ENCODE results near the gene ALKBH3.

Gene ALKBH3

DNA sequence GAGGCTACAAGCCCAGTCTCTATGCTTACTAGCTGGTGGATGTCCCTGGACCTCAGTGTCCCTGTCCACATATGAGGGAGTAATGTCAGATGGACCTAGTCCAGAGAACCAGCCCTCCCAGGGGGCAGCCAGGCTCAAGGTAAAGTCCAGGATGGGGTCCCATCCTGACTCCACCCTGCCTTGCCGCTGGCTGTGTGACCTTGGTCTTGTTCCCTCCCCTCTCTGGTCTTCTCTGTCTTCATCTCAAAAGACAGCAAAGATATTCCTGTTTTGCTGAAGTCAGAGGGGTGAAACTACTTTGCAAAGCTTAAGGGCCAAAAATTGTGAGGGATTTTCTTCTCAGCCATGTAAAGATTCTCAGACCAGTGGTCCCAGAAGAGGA lies 52.6 kb downstream of the ALKBH3 start:
- H3K79me1 ChIP-seq (replicated peaks; ENCODE audit: low read length, poor library complexity, severe bottlenecking) = no peaks in the 10 kb centered on the region
- H3K36me3 ChIP-seq (ENCODE audit: control insufficient read depth in 1 of 2, insufficient read depth in 2 of 2, low read depth in 1 of 2, low read length in 2 of 2) = no peaks in the 10 kb centered on the region
- 100% methylated on average over 1 of the region's 1 CpG for WGBS
- H3K4me3 ChIP-seq (ENCODE audit: insufficient read depth in 1 of 2, low read depth in 1 of 2, low read length in 2 of 2) = peak overlapping the region in 1 of 2 experiments; percentile 59
- H2AFZ ChIP-seq (ENCODE audit: low read depth, low read length) = no peak overlapping the region
- peaks cover 13% of the 10 kb centered on the region for H3K4me1 ChIP-seq (ENCODE audit: control insufficient read depth, insufficient read depth, low read depth, low read length)
- no peak overlapping the region for H2AK5ac ChIP-seq (ENCODE audit: low read length, severe bottlenecking)
- peak overlapping the region; percentile 24 to 44 for H3K4ac ChIP-seq (ENCODE audit: low read depth in 1 of 2, low read length in 2 of 2)
- no peak overlapping the region for H2BK15ac ChIP-seq (ENCODE audit: low read depth, poor library complexity, severe bottlenecking)
- H3K9me3 ChIP-seq (ENCODE audit: control insufficient read depth, low read length) = no peaks in the 10 kb centered on the region
- no peak overlapping the region for H3K14ac ChIP-seq (ENCODE audit: low read length in 2 of 2)
- no peak overlapping the region for H4K8ac ChIP-seq (ENCODE audit: low read length)
- peak overlapping the region; percentile 63 for H3K9ac ChIP-seq (ENCODE audit: low read length)
- no peak overlapping the region for H3K27ac ChIP-seq (ENCODE audit: low read length, poor library complexity, severe bottlenecking)
- no peak overlapping the region for H3K4me2 ChIP-seq (ENCODE audit: low read length, poor library complexity, severe bottlenecking)
- peak overlapping the region in 1 of 2 experiments; percentile 16 for H3K18ac ChIP-seq (ENCODE audit: low read depth in 1 of 2, low read length in 2 of 2)
- H3K27me3 ChIP-seq (ENCODE audit: control insufficient read depth in 1 of 2, insufficient read depth in 1 of 2, low read length in 2 of 2) = peaks cover 0 to 44% of the 10 kb centered on the region in 2 experiments
- H2BK5ac ChIP-seq (ENCODE audit: low read depth, low read length, poor library complexity, severe bottlenecking) = no peak overlapping the region
- peak overlapping the region in 1 of 2 experiments; percentile 95 for H2BK12ac ChIP-seq (ENCODE audit: low read length in 2 of 2)
- peak overlapping the region; percentile 11 for H2BK120ac ChIP-seq (ENCODE audit: low read depth, low read length)
- no peak for DNase-seq
- H4K91ac ChIP-seq (ENCODE audit: low read length) = no peak overlapping the region
- H3K23ac ChIP-seq (ENCODE audit: low read length in 2 of 2) = no peak overlapping the region

DNA sequence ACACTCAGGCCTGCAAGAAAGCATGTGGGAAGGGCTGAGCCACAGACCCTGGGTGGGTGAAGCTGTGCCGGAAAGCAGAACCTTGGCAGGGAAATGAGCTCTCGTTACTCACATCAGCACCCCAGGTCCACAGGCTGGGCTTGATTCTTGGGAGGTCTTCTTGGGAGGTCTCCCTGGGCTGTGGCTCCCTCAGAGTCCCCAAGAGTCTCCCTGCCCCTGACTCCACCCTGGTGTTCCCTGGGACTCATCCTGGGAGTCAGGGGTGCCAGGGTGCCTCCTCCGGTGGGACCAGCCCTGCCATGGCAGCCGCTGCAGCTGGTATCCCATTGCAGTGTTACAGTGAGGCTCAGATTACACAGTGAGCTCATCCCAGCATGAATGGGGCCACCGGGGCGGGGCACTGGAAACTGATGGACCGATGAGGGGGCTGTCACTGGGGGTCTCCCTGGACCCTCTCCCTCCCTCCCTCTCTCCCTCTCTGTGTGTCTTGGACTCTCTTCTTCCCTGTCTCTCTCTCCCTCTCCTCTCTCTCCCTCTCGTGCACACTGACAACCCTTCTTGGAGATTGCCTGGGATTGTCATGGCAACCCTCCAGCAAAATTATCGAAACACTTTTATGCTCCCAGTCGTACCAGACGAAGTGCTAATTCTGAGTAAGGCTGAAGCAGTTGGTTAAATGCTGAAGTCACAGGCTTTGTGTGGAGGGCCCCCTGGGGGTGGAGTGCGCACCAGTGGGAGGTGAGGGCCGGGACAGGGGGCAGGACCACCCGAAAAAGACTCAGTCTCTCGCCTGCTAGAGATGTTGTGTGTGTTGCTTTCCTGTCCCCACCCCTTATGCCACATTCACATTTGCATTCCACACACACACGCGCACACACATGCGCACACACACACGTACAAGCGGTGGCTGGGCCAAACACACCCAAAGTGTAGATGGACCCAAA lies 53.2 kb downstream of the ALKBH3 start:
- 74% methylated on average over 16 of the region's 20 CpGs for WGBS
- DNase-seq = no peak
- no peak overlapping the region for H3K4me2 ChIP-seq (ENCODE audit: low read length, poor library complexity, severe bottlenecking)

DNA sequence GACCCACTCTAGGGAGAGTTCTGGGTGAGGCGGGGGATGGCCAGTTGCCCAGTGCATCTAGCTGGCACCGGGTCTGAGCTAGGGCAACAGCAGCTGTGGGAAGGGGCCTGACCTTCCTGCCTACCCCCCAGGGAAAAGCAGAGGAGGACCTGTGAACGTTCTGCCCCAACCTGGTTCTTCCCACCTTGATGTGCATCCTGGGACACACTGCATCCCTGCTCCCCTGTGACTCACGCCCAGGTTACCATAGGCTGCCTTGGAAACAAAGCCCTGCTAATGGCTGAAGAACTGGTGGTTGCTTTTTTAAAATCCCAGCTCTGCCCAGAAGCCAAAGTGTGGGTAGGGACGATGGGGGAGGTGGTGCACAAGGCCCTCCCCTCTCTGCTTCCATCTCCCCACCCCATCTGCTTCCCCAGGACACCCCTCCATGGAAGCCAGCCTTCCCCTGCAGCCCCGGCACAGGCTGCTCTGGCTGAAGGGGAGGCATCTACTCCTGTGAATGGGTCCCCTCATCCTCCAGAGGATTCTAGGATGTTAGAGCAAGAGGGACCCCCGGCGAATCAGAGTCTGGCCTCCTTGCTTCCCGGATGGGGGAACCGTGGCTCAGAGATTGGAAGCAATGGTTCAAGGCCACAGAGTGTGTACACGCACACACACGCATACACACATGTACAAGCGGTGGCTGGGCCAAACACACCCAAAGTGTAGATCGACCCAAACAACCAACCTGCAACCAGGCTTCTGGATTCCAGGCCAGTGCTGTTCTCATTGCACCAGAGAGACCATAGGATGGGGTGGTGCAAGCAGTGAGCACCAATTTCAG lies 54.2 kb downstream of the ALKBH3 start:
- Histone ChIP-seq H2BK15ac (ENCODE audit: low read depth, poor library complexity, severe bottlenecking) (no peak overlapping the region), H3K4me1 (ENCODE audit: control insufficient read depth, insufficient read depth, low read depth, low read length) (peaks cover 13% of the 10 kb centered on the region), H2BK120ac (ENCODE audit: low read depth, low read length) (no peak overlapping the region), H2BK5ac (ENCODE audit: low read depth, low read length, poor library complexity, severe bottlenecking) (no peak overlapping the region), H3K27ac (ENCODE audit: low read length, poor library complexity, severe bottlenecking) (no peak overlapping the region), H2AK5ac (ENCODE audit: low read length, severe bottlenecking) (no peak overlapping the region), H3K14ac (ENCODE audit: low read length in 2 of 2) (peak overlapping the region in 1 of 2 experiments; percentile 91), H3K4ac (ENCODE audit: low read depth in 1 of 2, low read length in 2 of 2) (peak overlapping the region; percentile 27 to 42), H3K9me3 (ENCODE audit: control insufficient read depth, low read length) (no peaks in the 10 kb centered on the region), H4K91ac (ENCODE audit: low read length) (peak overlapping the region; percentile 62), H3K4me3 (ENCODE audit: insufficient read depth in 1 of 2, low read depth in 1 of 2, low read length in 2 of 2) (no peak overlapping the region), H3K9ac (ENCODE audit: low read length) (no peak overlapping the region), H3K23ac (ENCODE audit: low read length in 2 of 2) (no peak overlapping the region), H2AFZ (ENCODE audit: low read depth, low read length) (no peak overlapping the region), H3K4me2 (ENCODE audit: low read length, poor library complexity, severe bottlenecking) (no peak overlapping the region), H3K79me1 (replicated peaks; ENCODE audit: low read length, poor library complexity, severe bottlenecking) (no peaks in the 10 kb centered on the region), H3K27me3 (ENCODE audit: control insufficient read depth in 1 of 2, insufficient read depth in 1 of 2, low read length in 2 of 2) (peaks cover 0 to 42% of the 10 kb centered on the region in 2 experiments), H3K36me3 (ENCODE audit: control insufficient read depth in 1 of 2, insufficient read depth in 2 of 2, low read depth in 1 of 2, low read length in 2 of 2) (no peaks in the 10 kb centered on the region), H2BK12ac (ENCODE audit: low read length in 2 of 2) (peak overlapping the region; percentile 29 to 71), H3K18ac (ENCODE audit: low read depth in 1 of 2, low read length in 2 of 2) (peak overlapping the region in 1 of 2 experiments; percentile 77), H4K8ac (ENCODE audit: low read length) (peak overlapping the region; percentile 27)
- WGBS = 88% methylated on average over 13 of the region's 14 CpGs
- DNase-seq = no peak

More for the DNA sequence above, 53.2 kb downstream of the ALKBH3 start:
- H2BK5ac ChIP-seq (ENCODE audit: low read depth, low read length, poor library complexity, severe bottlenecking) = no peak overlapping the region
- peak overlapping the region in 1 of 2 experiments; percentile 95 for H2BK12ac ChIP-seq (ENCODE audit: low read length in 2 of 2)
- peaks cover 0 to 41% of the 10 kb centered on the region in 2 experiments for H3K27me3 ChIP-seq (ENCODE audit: control insufficient read depth in 1 of 2, insufficient read depth in 1 of 2, low read length in 2 of 2)
- no peaks in the 10 kb centered on the region for H3K36me3 ChIP-seq (ENCODE audit: control insufficient read depth in 1 of 2, insufficient read depth in 2 of 2, low read depth in 1 of 2, low read length in 2 of 2)
- H3K9ac ChIP-seq (ENCODE audit: low read length) = peak overlapping the region; percentile 63
- H3K27ac ChIP-seq (ENCODE audit: low read length, poor library complexity, severe bottlenecking) = no peak overlapping the region
- H3K18ac ChIP-seq (ENCODE audit: low read depth in 1 of 2, low read length in 2 of 2) = peak overlapping the region in 1 of 2 experiments; percentile 16
- peak overlapping the region; percentile 11 for H2BK120ac ChIP-seq (ENCODE audit: low read depth, low read length)
- H3K4me3 ChIP-seq (ENCODE audit: insufficient read depth in 1 of 2, low read depth in 1 of 2, low read length in 2 of 2) = peak overlapping the region in 1 of 2 experiments; percentile 59
- peak overlapping the region; percentile 44 for H2AFZ ChIP-seq (ENCODE audit: low read depth, low read length)
- H4K91ac ChIP-seq (ENCODE audit: low read length) = peak overlapping the region; percentile 74
- peak overlapping the region; percentile 27 for H4K8ac ChIP-seq (ENCODE audit: low read length)
- peaks cover 13% of the 10 kb centered on the region for H3K4me1 ChIP-seq (ENCODE audit: control insufficient read depth, insufficient read depth, low read depth, low read length)
- H3K23ac ChIP-seq (ENCODE audit: low read length in 2 of 2) = no peak overlapping the region
- H2AK5ac ChIP-seq (ENCODE audit: low read length, severe bottlenecking) = no peak overlapping the region
- no peaks in the 10 kb centered on the region for H3K9me3 ChIP-seq (ENCODE audit: control insufficient read depth, low read length)
- H2BK15ac ChIP-seq (ENCODE audit: low read depth, poor library complexity, severe bottlenecking) = peak overlapping the region; percentile 33
- peak overlapping the region; percentile 44 to 46 for H3K4ac ChIP-seq (ENCODE audit: low read depth in 1 of 2, low read length in 2 of 2)
- no peaks in the 10 kb centered on the region for H3K79me1 ChIP-seq (replicated peaks; ENCODE audit: low read length, poor library complexity, severe bottlenecking)
- peak overlapping the region in 1 of 2 experiments; percentile 51 for H3K14ac ChIP-seq (ENCODE audit: low read length in 2 of 2)

All from mesenchymal stem cell (in vitro differentiated cells and primary cell).